GM19238 (cell line): ENCODE results near the gene STAG3.
A peak's percentile ranks its signal among the peaks of the same experiment; 100 is the strongest.

Experiments
- DNase-seq: peaks from one replicate; pipeline ENCODE4 v3.0.0; 2011; ENCODE audit warnings: low spot score; ENCODE audit not compliant: insufficient read length

STAG3 gene

GRCh38 chr7:100154651-100155491, 22.8 kb upstream of the STAG3 start:
- DNase-seq = no peak

GRCh38 chr7:100155553-100156317, 22.0 kb upstream of the STAG3 start:
- DNase-seq = no peak

GRCh38 chr7:100156331-100157068, 21.2 kb upstream of the STAG3 start:
- no peak for DNase-seq

DNA sequence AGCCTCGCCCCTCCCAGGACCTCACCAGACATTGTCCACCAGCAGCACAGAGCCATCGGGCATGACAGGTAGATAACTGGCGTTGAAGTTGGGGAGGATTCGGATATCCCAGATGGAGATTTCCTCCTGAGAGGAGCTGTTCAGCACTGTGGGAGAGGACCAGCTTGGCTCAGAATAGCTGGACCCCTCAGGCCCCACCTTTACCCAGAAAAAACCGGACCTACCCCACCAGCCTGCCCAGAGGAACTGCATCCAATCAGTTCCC, 20.7 kb upstream of the STAG3 start:
- DNase-seq = no peak

- DNase-seq = no peak
Measured at GRCh38 chr7:100157334-100158228, 20.1 kb upstream of the STAG3 start.

GRCh38 chr7:100158229-100159098, 19.3 kb upstream of the STAG3 start, which contains the start of gene TRAPPC14:
TSS of gene TRAPPC14 (minus strand) at chr7:100158723. CDS start at chr7:100158499, 224 bp downstream.
- DNase-seq = peak; percentile 95

- DNase-seq = no peak
Measured at GRCh38 chr7:100159099-100159623, 18.6 kb upstream of the STAG3 start.

DNA sequence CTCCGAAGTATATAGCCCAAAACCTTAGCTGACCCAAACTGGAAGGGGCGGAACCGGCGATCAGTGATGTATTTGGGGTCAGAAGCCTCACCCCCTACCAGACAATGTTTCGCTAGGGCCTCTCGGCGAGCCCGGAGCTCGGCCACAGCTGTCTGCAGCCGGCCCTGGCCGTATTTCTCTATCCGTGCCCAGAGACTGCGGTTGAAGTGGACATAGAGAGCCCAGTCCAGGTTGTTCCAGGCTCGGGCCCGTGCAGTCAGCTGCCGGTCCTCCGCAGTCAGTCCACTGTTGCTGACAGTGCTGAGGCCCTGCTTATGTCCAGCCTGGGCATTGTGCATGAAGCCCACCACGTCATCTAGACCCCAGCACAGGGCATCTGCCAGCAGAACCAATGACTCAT, 17.7 kb upstream of the STAG3 start:
- no peak for DNase-seq

DNA sequence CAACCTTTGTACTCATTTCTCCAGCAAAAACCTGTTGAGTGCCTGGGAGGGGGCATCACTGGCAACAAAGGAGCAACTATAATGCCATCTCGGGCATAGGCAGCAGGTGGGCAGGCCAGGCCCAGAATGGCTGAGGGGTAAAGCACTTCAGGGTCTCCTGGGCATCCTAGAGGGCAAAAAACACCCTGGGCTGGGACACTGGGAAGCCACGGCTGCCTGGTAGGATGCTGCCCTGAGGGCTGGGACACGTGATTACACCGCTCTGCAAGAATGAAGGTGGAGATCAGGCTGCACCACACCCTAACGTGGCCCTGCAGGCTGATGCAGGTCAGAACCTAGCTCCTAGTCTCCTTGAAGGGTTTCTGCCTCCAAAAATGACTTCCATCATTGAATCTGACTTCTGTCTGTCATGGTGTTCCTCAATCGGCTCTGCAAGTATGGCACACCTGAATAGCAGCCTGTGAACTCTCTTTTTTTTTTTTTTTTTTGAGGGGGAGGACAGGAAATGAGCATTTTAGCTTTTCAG, 14.6 kb upstream of the STAG3 start:
- no peak for DNase-seq

DNA sequence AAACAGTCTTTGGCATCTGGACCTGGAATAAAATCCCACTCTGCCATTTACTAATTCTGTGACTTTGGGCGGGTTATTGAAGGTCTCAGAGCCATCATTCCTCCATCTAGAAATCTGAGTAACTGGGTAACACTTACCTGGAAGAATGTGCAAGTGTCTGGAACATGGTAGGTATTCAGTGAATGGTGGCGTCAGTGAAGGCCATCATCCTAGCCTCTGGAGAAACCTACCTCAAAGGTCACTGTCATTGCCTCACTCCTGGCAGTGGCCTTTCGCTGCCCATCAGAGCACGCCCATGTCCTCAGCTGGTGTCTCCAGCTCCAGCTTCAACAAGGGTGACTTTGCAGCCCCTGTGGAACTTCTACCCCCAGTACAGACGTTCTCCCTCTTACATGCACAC, 13.8 kb upstream of the STAG3 start:
- no peak for DNase-seq

GRCh38 chr7:100166317-100166940, 11.3 kb upstream of the STAG3 start:
- no peak for DNase-seq

DNA sequence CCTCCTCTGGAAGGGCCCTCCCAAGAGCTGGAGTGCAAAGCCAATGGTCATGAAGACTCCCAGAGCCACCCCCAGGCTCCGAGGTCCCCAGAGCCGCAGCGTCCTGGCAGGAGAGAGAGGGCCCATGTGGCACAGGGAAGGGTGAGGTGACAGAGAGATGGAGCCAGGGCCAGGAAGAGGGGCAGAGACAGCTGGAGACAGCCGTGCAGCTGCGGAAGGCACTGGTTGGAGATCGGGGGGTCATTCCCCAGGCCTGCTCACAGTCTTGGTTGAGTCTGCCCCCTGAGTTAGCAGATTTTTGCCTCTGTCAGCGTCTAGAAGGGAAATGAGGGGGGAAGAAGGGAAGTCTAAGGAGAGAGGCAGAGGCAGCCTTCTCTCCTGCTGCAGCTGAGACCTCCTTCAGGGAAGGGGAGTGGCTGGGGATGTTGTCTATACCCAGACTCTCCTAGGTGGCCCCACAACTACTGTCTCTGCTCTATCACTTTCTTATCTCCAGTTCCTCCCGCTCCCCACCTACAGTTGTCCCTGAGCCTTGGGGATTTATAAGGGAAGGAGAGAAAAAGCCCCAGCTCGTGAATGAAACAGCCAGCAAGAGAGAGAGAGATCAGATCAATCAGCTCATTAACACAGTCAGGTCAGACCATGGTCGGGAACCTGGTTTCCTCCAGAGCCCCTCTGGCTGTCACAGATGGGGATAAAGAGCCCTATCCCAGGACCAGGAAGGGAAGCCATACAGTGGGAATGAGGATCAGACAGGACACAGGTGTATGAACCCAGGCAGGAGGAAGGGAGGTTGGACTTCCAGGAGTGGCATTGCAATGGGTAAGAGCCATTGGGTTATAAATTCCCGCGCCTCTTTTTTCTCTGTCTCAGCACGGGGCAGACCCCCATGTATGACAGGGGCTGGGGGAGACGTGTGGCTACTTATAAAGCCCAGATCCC, 10.5 kb upstream of the STAG3 start:
- DNase-seq = no peak

- no peak for DNase-seq
Measured at GRCh38 chr7:100167912-100168323, 9.8 kb upstream of the STAG3 start.

DNA sequence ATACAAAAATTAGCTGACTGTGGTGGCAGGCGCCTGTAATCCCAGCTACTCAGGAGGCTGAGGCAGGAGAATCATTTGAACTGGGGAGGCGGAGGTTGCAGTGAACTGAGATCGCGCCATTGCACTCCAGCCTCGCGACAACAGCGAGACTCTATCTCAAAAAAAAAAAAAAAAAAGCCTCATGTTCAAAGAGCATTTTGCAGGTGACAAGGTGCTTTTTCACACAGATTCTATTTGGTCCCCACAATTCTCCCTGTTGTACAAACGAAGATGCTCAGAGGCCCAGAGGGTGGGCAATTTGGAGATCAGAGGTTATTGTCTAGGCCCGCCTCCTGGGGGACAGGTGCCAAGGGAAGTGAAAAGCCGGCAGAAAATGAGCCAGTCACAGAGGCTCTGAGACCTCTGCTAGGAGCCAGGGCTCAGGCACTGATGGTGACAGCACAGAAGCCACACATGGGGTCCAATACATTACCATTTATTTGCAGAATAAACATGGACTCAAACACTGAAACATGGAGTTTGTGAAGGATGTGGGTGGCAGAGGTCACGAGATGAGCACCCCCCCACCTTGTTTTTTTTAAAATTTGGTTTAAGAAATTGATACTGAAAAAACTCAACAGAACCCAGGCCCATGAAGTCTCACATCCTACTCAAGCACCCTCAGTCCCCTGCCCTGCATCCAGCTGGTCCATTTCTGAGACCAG, 8.4 kb upstream of the STAG3 start:
- DNase-seq = no peak

DNA sequence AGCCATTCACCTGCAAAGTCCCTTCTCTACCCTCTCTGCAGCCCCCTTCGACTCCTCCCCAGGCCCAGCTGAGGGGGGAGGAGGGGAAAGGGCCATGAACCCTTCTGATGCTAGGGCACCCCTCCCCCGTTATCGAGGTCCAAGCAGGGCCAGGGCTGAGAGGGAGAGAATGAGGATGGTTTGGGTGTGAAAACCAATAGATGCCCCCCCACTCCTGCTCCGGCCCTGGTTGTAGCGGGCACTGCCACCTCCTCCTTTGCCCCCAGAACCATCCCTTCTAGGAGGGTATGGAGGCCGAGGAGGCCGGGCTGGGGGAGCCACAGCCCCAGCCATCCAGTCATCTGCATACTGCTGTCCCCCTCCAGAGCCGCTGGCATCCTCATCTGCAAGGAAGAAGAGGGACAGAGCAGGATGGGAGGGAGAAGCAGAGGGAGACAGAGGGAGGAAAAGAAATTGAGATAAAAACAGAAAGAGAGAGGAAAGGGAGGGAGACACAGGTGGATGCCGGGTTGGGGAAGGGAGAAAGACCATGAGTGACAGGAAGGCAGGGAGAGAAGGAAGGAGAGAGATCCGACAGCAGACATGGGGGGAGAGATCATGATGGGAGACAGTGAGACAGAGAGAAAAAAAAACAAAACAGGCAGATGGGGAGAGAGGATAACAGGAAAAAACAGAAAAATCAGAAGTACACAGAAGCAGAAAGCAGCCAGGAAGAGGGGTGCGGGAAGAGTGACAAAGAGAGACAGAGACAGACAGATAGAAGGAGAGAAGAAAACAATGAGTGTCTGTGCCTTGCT, 7.4 kb upstream of the STAG3 start:
- DNase-seq = no peak

- no peak for DNase-seq
Measured at GRCh38 chr7:100171087-100171681, 6.5 kb upstream of the STAG3 start.
